Measurements from ENCODE around the gene ID4.

DNA sequence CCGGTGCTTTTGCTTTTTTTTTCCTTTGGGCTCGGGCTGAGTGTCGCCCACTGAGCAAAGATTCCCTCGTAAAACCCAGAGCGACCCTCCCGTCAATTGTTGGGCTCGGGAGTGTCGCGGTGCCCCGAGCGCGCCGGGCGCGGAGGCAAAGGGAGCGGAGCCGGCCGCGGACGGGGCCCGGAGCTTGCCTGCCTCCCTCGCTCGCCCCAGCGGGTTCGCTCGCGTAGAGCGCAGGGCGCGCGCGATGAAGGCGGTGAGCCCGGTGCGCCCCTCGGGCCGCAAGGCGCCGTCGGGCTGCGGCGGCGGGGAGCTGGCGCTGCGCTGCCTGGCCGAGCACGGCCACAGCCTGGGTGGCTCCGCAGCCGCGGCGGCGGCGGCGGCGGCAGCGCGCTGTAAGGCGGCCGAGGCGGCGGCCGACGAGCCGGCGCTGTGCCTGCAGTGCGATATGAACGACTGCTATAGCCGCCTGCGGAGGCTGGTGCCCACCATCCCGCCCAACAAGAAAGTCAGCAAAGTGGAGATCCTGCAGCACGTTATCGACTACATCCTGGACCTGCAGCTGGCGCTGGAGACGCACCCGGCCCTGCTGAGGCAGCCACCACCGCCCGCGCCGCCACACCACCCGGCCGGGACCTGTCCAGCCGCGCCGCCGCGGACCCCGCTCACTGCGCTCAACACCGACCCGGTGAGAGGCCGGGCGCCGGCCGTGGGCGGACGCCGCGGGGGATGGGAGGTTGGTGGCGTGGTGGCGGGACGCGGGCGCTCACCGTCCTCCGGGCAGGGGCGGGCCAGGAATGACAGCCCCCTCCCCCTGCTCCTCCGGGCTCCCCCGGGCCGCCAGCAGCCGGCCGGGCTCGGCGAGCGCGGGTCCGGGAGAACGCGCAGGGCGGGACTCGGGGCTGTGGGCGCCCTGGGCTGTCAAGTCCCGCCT lies 606 bp downstream of the ID4 start:
- TF ChIP-seq, protein P1, sequence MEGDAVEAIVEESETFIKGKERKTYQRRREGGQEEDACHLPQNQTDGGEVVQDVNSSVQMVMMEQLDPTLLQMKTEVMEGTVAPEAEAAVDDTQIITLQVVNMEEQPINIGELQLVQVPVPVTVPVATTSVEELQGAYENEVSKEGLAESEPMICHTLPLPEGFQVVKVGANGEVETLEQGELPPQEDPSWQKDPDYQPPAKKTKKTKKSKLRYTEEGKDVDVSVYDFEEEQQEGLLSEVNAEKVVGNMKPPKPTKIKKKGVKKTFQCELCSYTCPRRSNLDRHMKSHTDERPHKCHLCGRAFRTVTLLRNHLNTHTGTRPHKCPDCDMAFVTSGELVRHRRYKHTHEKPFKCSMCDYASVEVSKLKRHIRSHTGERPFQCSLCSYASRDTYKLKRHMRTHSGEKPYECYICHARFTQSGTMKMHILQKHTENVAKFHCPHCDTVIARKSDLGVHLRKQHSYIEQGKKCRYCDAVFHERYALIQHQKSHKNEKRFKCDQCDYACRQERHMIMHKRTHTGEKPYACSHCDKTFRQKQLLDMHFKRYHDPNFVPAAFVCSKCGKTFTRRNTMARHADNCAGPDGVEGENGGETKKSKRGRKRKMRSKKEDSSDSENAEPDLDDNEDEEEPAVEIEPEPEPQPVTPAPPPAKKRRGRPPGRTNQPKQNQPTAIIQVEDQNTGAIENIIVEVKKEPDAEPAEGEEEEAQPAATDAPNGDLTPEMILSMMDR (conservative IDR thresholded peaks at IDR 0.05), result peak; percentile 6; the same call in 1 of the 2 replicates
- TF ChIP-seq ZFX (IDR thresholded peaks at IDR 0.05), result no peak
